ENCODE results near the gene TMEM169.

TMEM169 gene

GRCh38 chr2:216043949-216044348 lies 37.8 kb upstream of the TMEM169 start:
- no peak for TF ChIP-seq CTCF (IDR thresholded peaks at IDR 0.05; ENCODE audit: extremely low read depth, insufficient read depth, missing control alignments)
- no peak for DNase-seq (ENCODE audit: low spot score)
- in situ Hi-C loops (cut with MboI; ENCODE audit: low pct_unique_long_range_greater_than_20kb, low sequenced_read_pairs, unreplicated experiment): no loop called here

- in situ Hi-C loops (cut with MboI; ENCODE audit: low pct_unique_long_range_greater_than_20kb, low sequenced_read_pairs, unreplicated experiment): no loop called here
Measured at GRCh38 chr2:216044883-216045486, 36.7 kb upstream of the TMEM169 start.

GRCh38 chr2:216047397-216047796 lies 34.3 kb upstream of the TMEM169 start:
- in situ Hi-C loops (cut with MboI; ENCODE audit: low pct_unique_long_range_greater_than_20kb, low sequenced_read_pairs, unreplicated experiment): no loop called here
- TF ChIP-seq CTCF (IDR thresholded peaks at IDR 0.05; ENCODE audit: extremely low read depth, insufficient read depth, missing control alignments): no peak
- no peak for DNase-seq (ENCODE audit: low spot score)

More at GRCh38 chr2:216044883-216045486, 36.7 kb upstream of the TMEM169 start:
- TF ChIP-seq CTCF (IDR thresholded peaks at IDR 0.05; ENCODE audit: extremely low read depth, insufficient read depth, missing control alignments): no peak
- no peak for DNase-seq (ENCODE audit: low spot score)

GRCh38 chr2:216049452-216049851 lies 32.3 kb upstream of the TMEM169 start:
- no peak for DNase-seq (ENCODE audit: low spot score)
- TF ChIP-seq CTCF (IDR thresholded peaks at IDR 0.05; ENCODE audit: extremely low read depth, insufficient read depth, missing control alignments): no peak
- in situ Hi-C loops (cut with MboI; ENCODE audit: low pct_unique_long_range_greater_than_20kb, low sequenced_read_pairs, unreplicated experiment): no loop called here

- no peak for TF ChIP-seq CTCF (IDR thresholded peaks at IDR 0.05; ENCODE audit: extremely low read depth, insufficient read depth, missing control alignments)
- in situ Hi-C loops (cut with MboI; ENCODE audit: low pct_unique_long_range_greater_than_20kb, low sequenced_read_pairs, unreplicated experiment): no loop called here
- DNase-seq (ENCODE audit: low spot score): no peak
Measured at GRCh38 chr2:216051350-216051749, 30.4 kb upstream of the TMEM169 start.

- no peak for DNase-seq (ENCODE audit: low spot score)
- no peak for TF ChIP-seq CTCF (IDR thresholded peaks at IDR 0.05; ENCODE audit: extremely low read depth, insufficient read depth, missing control alignments)
- in situ Hi-C loops (cut with MboI; ENCODE audit: low pct_unique_long_range_greater_than_20kb, low sequenced_read_pairs, unreplicated experiment): no loop called here
Measured at GRCh38 chr2:216052420-216052819, 29.3 kb upstream of the TMEM169 start.
